ENCODE results near the gene PACSIN1.
A peak's percentile ranks its signal among the peaks of the same experiment; 100 is the strongest.

Gene PACSIN1

DNA sequence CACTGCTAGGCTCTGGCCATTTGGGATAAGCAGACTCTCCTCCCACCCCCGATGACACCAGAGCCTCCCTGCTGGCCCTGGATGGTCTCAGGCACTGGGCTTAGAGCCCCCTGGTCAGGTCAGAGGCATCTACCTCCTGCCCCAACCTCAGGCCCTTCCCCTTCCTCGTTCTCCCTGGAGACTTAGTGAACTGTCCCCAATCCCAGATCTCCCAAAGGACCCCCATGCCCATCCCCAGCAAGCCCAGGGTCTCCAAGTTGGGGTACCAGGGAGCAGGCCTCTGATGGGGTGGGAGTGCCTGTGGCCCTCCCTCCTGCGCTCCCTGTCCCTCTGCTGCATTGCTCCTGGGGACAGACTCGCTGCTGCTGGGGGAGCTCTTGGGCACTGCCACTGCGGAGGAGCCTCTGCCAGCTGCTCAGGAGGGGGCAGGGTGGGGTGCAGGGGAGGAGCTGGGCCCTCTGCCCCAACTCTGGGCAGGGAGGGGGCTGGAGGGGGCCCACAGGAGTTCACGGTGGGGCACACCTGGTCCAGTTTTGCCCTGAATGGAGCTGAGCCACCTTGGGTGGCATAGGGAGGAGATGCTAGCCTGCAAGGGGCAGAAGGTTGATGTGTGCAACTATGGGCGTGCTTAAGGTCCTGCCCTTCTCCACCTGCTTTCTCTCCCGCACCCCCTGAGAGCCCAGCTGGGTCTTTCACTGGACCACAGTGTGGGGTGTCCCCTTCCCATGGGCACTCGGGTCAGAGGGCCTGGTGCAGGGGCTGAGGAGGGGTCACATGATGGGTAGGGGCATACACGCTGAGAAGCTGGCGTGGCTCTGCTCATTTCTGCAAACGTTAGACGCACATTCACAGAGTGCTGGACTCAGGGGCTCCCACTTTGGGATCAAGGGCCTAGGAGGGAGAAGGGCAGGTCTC lies 49.9 kb downstream of the PACSIN1 start:
- no peak for DNase-seq

DNA sequence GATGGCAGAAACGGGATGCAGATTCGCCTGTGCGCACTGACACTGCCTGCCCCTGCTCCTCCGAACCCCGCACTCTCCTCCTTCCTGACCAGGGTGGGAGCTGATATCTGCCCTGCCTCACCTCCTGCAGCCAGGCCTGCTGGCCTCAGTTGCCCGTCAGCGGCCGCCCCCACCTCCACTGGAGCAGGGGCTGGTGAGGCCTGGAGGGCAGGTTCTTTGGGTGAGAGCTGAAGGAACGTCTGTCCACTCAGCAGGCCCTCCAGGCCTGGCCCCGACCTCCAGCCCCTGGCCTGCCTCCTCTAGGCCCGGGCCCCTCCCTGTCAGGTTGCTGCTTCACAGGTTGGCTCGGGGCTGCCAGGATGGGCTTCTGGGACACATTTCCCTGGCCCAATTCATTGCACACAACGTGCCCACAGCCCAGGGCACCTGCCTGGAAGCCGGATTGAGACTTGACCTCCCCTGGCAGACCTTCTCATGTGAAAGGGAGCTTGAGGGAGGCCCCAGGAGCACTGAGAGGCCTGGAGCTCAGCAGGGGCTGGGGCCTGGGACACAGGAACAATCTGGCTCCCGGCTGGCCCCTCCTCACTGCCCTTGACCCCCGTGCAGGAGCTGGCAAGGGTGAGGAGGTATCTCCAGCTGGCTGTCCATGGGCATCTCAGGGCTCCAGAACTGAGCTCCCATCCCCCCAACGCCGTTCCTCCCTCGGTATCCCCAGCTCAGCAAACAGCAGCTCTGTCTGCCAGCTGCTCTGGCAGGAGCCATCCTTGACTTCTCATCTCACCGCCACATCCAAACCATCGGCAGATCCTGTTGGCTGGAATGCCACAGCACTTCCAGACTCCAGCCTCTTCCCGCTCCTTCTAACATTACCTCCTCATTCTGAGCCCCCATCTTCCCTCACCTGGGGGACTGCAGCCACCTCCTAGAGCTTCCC lies 50.8 kb downstream of the PACSIN1 start:
- DNase-seq = no peak

DNA sequence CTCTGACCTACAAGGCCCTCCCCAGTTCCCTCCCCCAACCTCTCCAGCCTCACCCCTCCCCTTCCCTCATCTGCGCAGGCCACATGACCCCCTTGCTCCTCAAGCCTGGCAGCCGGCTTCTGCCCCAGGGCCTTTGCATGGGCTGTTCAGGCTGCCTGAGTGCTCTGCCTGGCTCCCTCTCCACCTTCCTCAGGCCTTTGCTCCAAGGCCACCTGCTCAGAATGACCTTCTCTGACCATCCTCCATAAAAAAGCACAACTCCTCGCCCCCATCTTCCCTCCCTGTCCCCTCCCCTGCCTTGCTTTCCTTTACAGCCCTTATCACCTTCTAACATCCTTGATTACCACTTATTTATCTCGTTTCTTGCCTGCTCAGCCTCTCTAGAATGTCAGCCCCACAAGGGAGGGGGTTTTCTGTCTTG lies 51.6 kb downstream of the PACSIN1 start:
- DNase-seq = no peak

DNA sequence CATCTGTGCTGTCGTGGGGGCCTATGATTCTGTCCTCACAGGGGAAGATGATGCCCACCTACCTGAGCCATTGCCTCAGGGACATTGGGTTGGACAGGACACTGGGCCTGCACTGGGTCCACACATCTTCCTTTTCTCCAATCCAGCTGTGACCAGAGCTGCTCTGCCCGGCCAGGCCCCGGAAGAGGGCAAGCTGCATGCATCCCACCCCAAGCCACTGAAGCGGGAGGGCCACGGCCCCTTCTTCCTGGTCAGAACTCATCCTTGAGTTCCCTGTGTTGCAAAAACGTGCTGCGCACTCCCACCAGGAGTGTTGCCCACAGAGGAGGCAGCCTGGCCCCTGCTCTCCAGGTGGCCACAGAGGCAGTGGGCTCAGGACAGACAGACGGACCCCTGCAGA lies 52.1 kb downstream of the PACSIN1 start:
- DNase-seq = no peak

DNA sequence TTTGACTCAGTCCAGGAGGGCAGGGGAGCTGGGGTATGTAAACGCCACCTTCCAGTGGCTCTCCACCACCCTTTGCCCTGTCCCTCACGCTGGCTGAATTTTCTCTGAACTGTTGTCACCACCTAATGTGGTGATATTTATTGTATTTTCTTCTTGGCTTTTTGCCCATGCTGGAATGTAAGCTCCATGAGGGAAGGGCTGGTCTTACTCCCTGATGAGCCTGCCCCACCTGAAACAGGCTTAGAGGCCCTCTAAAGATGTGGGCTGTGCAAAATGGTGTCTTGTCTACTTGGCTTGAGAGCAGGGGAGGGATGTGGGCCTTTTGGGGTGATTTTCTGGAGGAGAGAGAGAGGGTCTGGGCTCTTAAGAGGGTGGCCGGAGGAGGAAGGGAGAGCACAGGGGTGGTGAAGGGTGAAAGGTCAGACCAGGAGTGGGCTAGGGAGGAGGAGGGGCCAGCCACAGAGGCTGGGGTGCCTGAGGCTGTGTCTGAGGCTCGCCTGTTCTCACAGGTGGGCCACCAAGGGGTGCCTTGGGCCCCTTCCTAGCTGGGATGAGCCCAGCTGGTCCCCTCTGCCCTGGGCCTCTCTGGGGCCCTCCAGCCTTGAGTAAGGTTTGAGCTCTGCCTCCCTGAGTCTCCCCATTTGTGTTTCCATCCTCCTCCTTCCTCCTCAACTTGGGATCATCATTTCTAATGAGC lies 52.9 kb downstream of the PACSIN1 start:
- DNase-seq = no peak

DNA sequence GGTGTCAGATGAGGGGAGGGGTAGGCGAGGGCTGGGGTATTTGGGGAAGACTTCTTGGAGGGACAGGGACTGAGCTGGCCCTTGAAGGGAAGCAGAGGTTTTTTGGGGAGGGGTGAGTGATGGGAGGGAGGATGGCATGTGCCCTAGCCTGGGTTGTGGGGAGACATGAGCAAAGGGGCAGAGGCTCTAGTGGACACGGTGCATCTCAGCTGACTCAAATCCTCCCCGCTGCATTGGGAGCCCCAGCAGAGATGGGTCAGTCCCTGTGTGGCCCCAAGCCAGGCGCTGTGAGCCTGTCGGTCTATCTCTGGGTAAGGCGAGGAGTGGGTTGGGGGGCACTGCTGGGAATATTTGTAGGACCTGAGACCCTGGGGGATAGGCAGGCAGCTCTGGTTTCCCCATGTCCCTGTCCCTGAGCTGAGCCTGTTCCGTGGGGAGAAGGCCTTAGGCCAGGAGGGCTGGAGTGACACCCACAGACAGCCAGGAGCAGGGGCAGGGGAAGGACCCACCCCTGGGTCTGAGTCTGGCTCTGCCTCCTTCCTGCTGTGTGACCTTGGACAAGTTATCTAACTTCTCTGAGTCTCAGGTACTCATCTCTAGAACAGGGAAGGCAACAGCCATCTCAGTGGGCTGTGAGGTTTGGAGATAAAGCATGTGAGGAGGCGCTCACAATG lies 54.2 kb downstream of the PACSIN1 start:
- DNase-seq = no peak

DNA sequence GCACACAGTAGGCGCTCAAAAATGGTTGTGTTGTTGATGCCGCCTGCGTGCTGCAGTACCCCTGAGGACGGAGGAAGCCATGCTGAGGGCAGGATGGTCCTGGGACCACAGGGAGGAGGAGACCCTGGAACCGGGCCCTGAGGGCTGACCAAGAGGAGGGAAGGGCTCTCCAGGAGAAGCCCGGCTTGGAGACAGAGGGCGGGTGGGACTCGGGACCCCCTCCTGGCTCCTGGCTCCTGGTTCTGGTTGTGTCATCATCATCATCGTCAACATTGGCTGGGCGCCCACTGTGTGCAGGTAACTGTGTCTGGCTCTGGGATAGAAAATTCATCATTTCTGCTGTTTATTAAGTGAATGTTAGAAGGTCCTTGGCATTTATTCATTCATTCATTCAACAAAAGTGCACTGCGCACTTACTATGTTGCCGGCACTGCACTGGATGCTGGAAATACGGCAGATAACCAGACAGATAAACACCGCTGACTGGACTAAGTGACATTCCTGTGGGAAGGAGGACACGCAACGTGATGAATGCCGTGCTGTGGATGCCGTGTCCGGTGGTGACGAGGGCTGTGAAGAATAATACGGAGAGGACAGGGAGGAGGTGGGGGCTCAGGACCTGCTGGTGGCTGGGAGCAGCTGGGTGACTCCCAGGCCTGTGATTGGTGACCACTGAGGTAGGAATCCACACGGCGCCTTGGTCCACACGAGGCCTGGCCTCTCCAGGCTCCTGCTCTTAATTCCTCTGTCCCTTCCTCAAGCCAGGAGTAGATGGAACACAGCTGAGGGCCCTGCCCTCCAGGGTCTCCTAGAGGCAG lies 55.0 kb downstream of the PACSIN1 start:
- DNase-seq = no peak

DNA sequence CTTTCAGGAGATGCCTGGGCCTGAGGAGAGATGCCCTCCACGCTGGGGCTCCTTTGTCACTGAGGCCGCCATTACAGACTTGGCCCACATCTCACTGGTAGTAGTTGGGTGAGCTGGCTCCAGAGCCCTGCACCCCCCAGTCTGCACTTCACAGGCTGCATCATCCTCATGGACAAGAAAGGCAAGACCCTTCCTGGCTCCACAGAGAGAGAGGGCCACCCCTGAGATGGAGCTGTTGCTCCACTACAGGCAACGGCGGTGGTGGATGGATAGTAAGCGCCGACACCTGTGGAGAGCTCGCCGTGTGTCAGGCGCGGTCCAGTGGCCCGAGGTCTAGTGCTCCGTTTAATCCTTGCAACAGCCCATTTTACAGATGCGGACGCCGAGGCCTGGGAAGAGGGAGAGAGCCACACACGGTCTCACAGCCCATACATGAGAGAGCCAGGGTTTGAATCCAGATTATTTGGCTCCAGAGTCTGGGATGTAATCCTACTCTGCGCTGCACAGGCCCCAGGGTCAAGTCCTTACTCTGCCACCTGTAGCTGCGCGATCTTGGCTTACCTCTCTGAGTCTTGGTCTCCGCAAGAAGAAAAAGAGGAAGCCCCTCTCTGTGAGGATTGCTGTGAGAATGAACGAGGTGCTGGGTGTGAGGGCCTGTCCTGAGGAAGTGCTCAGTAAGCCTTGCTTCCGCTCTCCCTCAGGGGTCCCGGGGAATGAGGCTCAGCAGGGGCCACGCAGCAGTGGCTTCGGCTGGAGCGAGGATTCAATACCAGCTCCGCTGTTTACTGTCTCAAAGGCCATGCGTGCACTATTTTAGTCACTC lies 55.8 kb downstream of the PACSIN1 start:
- DNase-seq = no peak

DNA sequence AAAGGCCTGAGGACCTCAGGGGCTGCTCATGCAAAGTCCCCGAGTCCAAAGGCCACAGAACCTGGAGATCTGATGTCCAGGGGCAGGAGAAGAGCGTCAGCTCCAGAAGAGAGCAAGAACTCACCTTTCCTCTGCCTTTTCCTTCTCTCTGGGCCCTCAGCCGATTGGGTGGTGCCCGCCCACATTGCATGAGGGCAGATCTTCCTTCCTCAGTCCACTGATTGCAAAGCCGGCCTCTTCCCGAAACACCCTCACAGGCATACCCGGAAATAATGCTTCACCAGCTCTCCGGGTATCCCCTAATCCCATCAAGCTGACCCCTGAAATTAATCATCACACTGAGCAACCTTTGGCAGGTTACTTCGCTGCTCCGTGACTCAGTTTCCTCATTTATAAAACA lies 56.9 kb downstream of the PACSIN1 start:
- no peak for DNase-seq

DNA sequence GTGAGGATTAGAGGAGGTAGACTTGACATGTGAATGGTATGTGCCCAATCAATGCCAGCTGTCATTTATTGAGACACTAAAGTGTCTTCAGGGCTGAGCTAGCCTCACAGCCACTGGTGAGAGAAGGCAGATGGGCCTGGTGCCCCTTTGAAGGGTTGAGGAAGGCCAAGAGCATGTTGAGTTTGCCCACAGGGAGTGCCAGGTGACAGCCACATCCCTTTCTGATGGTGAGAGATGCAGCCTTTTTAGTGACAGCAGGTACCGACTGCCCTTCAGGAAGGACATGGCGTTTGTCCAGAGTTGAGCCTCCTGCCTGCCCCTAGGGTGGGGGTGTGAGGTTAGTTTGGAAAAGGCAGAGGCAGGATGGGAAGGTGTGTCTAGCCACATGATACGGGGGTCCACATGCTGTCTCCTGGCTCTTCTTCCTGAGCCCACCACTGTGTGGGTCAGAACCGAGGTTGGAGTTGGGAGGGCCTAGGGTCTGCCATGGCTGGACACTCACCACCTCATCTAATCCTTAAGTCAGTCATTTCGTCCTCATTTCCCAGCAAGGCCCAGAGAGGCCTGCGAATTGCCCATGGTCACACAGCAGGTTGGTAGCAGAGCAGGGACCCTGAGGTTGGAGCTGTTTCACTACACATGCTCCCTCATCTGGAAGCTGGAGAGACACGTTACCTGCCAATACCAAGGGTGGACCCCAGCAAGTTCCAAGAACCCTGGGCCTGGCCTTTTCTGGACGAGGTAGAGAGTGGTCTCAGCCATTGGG lies 57.7 kb downstream of the PACSIN1 start:
- DNase-seq = no peak

DNA sequence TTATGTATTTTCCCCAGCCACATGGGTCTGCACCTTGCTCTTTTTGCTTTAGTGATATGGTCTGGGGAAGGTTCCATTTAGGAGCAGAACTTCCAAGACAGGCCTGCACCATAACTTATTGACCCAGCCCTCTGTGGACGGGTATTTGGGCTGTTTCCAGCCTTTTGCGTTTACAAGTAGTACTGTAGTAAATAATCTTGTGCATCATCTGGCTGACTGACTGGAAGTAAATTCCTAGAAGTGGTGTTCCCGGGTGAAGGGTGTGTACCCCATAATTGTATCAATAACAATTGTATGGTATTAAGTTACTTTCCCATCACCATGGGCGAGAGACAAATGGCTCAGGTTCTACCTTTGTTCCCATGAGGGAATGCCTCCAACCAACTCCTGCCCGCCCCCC lies 58.6 kb downstream of the PACSIN1 start:
- DNase-seq = no peak

DNA sequence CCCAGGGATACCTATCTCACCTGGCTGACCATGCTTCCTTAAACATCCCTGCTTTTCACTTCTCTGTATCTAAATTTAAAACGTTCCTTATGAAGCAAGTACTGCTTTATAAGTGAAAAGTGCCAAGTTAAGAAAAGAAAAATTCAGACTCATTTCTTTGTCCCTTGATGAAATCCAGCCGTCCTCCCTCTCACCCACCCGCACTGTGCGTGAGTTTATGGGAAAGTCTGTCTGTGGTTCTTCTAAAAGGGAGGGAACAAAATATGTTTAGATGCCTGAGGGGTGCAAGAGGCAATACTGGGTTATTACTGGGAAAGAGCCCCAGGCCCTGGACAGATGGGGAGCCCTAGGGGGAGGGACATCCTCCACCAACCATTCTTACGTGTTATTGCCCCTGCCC lies 59.1 kb downstream of the PACSIN1 start:
- no peak for DNase-seq

DNA sequence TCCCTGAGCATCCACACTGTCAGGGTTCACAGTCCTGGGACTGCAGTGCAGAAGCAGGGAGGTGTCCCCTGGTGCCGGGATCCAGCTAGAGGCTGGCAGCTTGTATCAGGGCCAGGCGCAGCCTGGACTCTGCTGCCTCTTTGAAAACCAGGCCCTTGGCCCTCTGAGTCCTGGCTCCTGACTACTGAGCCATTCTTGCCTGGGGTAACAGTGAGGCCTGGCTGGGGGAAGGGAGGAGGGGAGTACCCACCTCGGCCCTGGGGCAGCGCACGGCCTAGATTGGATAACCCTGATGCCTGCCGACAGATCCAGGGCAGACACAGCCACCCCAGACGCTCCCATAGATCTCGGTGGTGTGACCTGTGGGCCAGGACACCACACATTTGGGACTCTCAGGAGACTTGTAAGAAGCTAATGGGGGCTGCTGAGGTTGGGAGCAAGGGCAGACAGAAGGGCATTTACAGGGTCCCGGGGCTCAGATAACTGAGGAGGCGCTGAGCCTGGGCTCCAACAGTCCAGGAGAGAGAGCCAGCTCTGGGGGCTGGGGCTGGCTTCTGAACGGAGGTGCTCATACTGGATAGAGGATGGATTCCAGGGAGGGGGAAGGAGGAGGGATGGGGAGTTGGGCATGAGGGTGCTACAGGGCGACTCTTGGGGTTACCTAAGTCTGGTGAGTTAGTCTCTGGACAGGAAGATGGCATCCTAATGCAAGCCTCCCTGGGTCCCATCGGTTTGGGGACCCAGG lies 59.7 kb downstream of the PACSIN1 start:
- no peak for DNase-seq

DNA sequence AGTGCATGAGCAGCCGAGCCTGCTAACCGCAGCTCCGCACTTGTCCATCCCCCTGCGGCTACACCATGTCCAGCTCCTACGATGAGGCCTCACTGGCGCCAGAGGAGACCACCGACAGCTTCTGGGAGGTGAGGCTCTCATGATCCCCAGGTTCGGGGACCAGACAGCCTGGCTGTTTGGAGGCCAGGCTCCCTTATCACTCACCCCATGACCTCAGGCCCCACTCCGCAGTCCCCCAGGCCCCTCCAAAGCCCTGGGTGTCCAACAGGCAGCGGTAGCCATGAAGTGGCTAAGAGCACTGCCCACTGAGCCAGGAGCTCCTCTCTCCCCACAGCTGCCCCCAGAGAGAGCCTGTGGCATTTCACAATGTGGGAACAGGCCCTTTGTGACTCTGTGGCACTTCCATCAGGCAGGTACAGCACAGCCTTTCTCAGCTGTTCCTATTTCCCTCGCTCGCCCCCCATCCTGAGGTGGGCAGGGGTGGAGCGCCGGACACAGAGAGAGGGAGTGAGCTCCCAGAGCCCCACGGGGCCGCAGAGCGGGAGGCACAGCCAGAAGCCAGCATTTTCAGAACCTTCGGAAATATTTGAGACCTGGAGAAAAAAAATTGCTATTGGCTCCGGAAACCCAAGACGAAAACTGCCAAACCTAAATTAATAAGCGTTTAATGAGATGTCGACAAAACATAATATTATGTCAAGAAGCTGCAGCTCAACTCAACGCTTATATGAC lies 60.5 kb downstream of the PACSIN1 start:
- DNase-seq = no peak

DNA sequence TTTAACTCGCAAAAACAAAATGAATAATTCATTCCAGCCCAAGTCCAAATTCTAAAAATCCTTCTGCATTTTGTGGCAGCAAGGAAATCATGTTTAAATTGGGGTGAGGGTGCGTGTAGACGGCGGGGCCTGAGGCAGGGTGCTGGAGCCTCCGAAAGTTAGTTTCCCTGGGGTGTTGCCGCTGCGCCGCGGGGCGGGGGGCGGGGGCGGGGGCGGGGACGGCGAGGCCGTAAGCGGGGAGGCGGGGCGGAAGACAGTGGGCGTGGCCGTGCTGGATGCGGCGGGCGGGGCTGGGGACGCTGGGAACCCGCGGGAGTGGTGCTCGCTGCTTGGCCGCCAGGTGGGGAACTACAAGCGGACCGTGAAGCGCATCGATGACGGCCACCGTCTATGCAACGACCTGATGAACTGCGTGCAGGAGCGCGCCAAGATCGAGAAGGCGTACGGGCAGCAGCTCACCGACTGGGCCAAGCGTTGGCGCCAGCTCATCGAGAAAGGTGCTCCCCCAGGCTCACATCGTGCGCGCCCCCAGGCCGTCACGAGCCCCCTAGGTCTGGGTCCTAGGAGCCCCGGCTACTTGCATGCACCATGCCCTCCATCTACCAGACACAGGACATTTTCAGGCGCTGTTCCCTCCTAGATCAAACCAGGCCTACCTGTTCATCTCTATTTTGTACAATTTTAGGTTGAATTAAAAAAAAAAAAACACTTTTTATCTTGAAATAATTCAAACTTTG lies 61.3 kb downstream of the PACSIN1 start:
- DNase-seq = peak; percentile 85

DNA sequence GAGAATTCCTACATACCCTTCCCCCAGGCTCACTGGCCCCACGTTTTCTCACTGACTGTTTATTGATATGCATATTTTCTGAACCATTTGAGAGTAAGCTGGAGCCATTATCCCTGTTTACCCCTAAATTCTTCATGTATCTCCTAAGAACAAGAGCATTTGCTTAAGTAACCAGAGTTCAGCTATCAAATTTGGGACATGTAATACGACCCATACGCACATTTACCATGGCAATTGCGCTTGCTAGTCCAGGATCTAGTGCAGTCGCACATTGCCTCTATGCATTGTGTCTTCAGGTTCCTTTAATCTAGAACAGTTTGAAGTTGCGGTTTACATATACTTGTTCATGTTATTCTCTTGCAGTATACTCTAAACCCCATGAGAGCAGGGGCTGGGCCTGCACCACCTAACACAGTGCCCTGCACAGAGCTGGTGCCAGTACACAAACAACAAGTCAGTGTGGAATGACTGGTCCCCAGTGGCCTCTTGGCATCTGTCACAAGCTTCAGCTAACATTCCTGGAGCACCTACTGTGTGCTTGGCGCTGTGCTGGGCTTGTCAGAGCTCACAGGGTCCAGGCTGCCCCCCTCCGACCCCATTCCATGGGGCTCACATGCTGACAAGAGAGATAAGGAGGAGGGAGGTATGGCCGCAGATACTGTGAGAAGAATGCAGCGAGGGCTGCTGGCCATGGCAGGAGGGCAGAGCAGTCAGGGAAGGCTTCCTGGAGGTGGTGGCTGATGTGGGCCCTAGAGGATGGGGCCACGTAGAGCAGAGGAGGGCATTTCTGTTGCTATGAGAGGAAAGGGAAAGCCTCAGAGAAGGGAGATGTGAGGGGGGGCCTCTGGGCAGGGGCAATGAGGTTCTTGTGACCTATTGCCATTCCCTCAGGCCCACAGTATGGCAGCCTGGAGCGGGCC lies 62.1 kb downstream of the PACSIN1 start:
- DNase-seq = no peak

Measured in kidney glomerular epithelial cell (primary cell).